Gastroesophageal sphincter (tissue), 4 donors: Measurements from ENCODE around the gene BOLA2B. TPM values are rescaled to one million over a fixed set of nuclear protein-coding genes. Genes with fewer than 3 reads are reported as not detected.

Source experiments
- ATAC-seq: fragments of 150-250 bp; one replicate; pipeline ENCODE4 v1.9.1; 2016; ENCODE audit warnings: mild to moderate bottlenecking, moderate library complexity
- H3K27ac ChIP-seq, 4 donors: fragments of 200-600 bp; sonication (generic) in 3 of 4; 1 replicate in 3 of 4; 2 replicates in 1 of 4; pipeline ENCODE4 v1.5.1; 2016 to 2019
- H3K27me3 ChIP-seq: fragments of 200-600 bp; sonication (generic); one replicate; pipeline ENCODE4 v1.5.1; 2019
- H3K36me3 ChIP-seq, 2 donors: fragments of 200-600 bp; sonication (generic); one replicate each; pipeline ENCODE4 v1.5.1; 2019; ENCODE audit warnings: control low read depth in 1 of 2
- H3K4me1 ChIP-seq, 3 donors: fragments of 200-600 bp; sonication (generic); 1 replicate in 2 of 3; 2 replicates in 1 of 3; pipeline ENCODE4 v1.5.1; 2016 to 2019; ENCODE audit warnings: control low read depth in 2 of 3
- H3K4me3 ChIP-seq, 2 donors: fragments of 200-600 bp; sonication (generic); one replicate each; pipeline ENCODE4 v1.5.1; 2019; ENCODE audit warnings: mild to moderate bottlenecking in 1 of 2, moderate library complexity in 1 of 2
- H3K9me3 ChIP-seq, 3 donors: fragments of 200-600 bp; sonication (generic); one replicate each; pipeline ENCODE4 v1.5.1; 2017 to 2019; ENCODE audit warnings: control low read depth in 2 of 3
- EP300 ChIP-seq: sonication (generic); formaldehyde crosslinking; IDR thresholded peaks from one replicate; pipeline ENCODE4 v1.6.1; 2017; ENCODE audit warnings: antibody characterized with exemption, mild to moderate bottlenecking
- POLR2A ChIP-seq, 2 donors: fragments of 450-650 bp; IDR thresholded peaks; one replicate each; pipeline ENCODE4 v1.6.1; 2017; ENCODE audit warnings: antibody characterized with exemption in 2 of 2, mild to moderate bottlenecking in 2 of 2, moderate library complexity in 1 of 2
- POLR2AphosphoS5 ChIP-seq: sonication (generic); formaldehyde crosslinking; IDR thresholded peaks from one replicate; pipeline ENCODE4 v1.6.1; 2017; ENCODE audit warnings: antibody characterized with exemption
- WGBS, 2 donors: methylation state at CpG; one replicate each; pipeline ENCODE4 v1.1.5; 2018; ENCODE audit warnings: low coverage in 1 of 2; 5-methylcytosine and 5-hydroxymethylcytosine counted together
- total RNA-seq, 4 donors: library from RNA; depleted of rRNA; stranded (reverse); fragments of >200 nt; gene quantifications; one replicate each; pipeline ENCODE4 v1.1.0, GENCODE V29; 2016
- TF ChIP-seq, protein P1 (sequence below), 4 experiments: fragments of 200-600 bp in 2 of 4; fragments of 450-650 bp in 2 of 4; sonication (generic) in 1 of 4; IDR thresholded peaks; one replicate each; pipeline ENCODE4 v1.5.1; 2017 to 2019; ENCODE audit warnings: antibody characterized with exemption in 4 of 4, mild to moderate bottlenecking in 2 of 4, moderate library complexity in 2 of 4

BOLA2B gene
- total RNA-seq, 4 donors from 2014 or later = 72.7 to 98.8 (median 88.4) TPM

DNA sequence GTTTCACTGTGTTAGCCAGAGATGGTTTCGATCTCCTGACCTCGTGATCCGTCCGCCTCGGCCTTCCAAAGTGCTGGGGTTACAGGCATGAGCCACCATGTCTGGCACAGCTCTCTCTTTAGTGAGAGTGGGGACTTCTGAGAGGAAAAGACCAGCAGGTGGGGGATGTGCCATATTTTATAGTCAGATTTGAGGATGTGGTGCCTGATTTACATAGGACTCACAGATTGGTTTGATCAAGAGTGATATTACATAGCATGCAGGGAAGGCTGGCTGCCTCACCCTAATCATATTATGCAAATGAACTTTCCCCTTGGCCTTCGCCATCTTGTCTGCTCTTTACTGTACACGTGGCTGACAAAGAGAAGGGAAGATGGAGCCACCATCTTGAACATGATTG is 42.4 kb downstream of the BOLA2B start:
- no peak overlapping the region for H3K27ac ChIP-seq
- no peaks in the 10 kb centered on the region for H3K36me3 ChIP-seq
- H3K27me3 ChIP-seq = no peaks in the 10 kb centered on the region
- ATAC-seq = no peak
- no peak overlapping the region for H3K4me3 ChIP-seq
- H3K9me3 ChIP-seq = peaks cover 0 to 14% (median 0%) of the 10 kb centered on the region in 3 donors
- H3K4me1 ChIP-seq = no peaks in the 10 kb centered on the region
- TF ChIP-seq POLR2A (IDR thresholded peaks at IDR 0.05) = no peak
- no peak for TF ChIP-seq POLR2AphosphoS5
- TF ChIP-seq, protein P1, sequence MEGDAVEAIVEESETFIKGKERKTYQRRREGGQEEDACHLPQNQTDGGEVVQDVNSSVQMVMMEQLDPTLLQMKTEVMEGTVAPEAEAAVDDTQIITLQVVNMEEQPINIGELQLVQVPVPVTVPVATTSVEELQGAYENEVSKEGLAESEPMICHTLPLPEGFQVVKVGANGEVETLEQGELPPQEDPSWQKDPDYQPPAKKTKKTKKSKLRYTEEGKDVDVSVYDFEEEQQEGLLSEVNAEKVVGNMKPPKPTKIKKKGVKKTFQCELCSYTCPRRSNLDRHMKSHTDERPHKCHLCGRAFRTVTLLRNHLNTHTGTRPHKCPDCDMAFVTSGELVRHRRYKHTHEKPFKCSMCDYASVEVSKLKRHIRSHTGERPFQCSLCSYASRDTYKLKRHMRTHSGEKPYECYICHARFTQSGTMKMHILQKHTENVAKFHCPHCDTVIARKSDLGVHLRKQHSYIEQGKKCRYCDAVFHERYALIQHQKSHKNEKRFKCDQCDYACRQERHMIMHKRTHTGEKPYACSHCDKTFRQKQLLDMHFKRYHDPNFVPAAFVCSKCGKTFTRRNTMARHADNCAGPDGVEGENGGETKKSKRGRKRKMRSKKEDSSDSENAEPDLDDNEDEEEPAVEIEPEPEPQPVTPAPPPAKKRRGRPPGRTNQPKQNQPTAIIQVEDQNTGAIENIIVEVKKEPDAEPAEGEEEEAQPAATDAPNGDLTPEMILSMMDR (IDR thresholded peaks at IDR 0.05) = no peak
- no peak for TF ChIP-seq EP300
- WGBS, 2 donors = 81% methylated on average over 7 of the region's 7 CpGs; no CpG with 5 or more reads in 1 of the 2 donors

DNA sequence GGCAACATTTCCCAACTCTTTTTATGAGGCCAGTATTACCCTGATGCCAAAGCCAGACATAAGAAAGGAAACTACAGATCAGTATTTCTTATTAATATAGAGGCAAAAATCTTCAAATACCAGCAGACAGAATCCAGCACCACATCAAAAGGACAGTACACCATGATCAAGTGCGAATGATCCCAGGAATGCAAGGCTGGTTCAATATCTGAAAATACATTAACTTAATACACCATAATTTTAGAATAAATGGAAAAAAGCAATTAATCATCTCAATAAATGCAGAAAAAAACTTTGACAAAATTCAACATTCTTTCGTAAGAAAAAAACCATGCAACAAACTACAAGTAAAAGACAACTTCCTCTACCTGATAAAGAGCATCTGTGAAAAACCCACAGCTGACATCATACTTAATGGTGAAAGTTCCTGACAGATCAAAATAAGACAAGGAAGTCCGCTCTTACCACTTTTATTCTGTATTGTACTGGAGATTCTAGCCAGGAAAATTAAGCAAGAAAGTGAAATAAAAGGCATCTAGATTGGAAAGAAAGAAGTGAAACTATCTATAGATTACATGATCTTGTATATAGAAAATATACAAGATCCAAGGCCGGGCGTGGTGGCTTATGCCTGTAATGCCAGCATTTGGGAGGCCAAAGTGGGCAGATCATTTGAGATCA is 44.1 kb downstream of the BOLA2B start:
- H3K27ac ChIP-seq = no peak overlapping the region
- no peak overlapping the region for H3K4me3 ChIP-seq
- no peaks in the 10 kb centered on the region for H3K27me3 ChIP-seq
- TF ChIP-seq EP300 = no peak
- TF ChIP-seq, protein P1 (IDR thresholded peaks at IDR 0.05) = no peak
- no peak for TF ChIP-seq POLR2AphosphoS5
- no peak for TF ChIP-seq POLR2A (IDR thresholded peaks at IDR 0.05)
- no peaks in the 10 kb centered on the region for H3K36me3 ChIP-seq
- H3K9me3 ChIP-seq = peaks cover 0 to 14% (median 0%) of the 10 kb centered on the region in 3 donors
- no peaks in the 10 kb centered on the region for H3K4me1 ChIP-seq
- ATAC-seq = no peak
- 63 to 85% methylated on average over 5 of the region's 5 CpGs for WGBS, 2 donors

DNA sequence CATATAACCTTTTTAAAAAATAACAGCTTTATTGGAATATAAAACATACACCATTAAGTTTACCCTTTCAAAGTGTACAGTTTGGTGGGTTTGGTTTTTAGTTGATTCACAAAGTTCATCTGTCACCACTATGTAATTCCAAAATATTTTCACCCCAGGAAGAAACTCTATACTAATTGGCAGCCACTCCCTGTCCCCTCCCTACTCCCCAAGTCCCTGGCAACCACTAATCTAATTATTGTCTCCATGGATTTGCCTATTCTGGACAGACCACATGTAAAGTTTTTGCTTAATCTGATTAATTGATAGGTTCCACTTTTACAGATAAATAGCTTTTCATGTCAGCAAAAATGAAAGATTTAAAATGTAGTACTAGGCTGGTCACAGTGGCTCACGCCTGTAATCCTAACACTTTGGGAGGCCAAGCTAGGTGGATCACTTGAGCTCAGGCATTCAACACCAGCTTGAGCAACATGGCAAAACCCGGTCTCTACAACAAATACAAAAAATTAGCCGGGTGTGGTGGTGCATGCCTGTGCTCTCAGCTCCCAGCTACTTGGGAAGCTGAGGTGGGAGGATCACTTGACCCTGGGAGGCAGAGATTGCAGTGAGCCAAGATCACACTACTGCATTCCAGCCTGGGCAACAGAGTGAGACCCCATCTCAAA is 45.5 kb downstream of the BOLA2B start:
- 80 to 100% methylated on average over 1 to 3 of the region's 3 CpGs for WGBS, 2 donors
- Histone ChIP-seq H3K36me3 (no peaks in the 10 kb centered on the region), H3K9me3 (peaks cover 0 to 14% (median 0%) of the 10 kb centered on the region in 3 donors), H3K4me1 (no peaks in the 10 kb centered on the region), H3K27me3 (no peaks in the 10 kb centered on the region), H3K4me3 (no peak overlapping the region), H3K27ac (no peak overlapping the region)
- TF ChIP-seq POLR2AphosphoS5 = no peak
- TF ChIP-seq, protein P1 (IDR thresholded peaks at IDR 0.05) = no peak
- ATAC-seq = no peak

DNA sequence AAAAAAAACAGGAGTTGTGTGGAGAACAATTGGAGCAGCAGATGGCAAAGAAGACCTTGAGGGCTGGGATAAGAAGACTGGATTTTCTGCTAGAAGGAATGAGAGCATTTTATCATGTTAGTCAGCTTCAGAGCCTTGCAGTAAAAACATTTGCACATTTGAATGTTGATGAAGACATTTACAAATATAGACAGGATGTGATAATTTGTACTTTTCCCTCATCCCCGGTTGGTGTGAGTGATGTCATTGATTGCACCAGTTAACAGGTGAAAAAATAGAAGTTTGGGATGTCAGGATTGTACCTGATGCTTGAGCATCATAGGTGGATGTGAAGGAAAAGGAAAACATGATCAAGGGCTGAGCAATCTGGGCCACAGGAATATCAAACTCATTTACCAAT is 47.8 kb downstream of the BOLA2B start:
- Histone ChIP-seq H3K36me3 (no peaks in the 10 kb centered on the region), H3K4me3 (no peak overlapping the region), H3K27me3 (no peaks in the 10 kb centered on the region), H3K27ac (no peak overlapping the region), H3K9me3 (peaks cover 0 to 14% (median 0%) of the 10 kb centered on the region in 3 donors), H3K4me1 (no peaks in the 10 kb centered on the region)
- TF ChIP-seq, protein P1 (IDR thresholded peaks at IDR 0.05) = no peak
- TF ChIP-seq POLR2AphosphoS5 (no peak), POLR2A (IDR thresholded peaks at IDR 0.05) (no peak)
- ATAC-seq = no peak
- whole genome bisulfite sequencing, 2 donors = 44 to 50% methylated on average over 1 of the region's 1 CpG

DNA sequence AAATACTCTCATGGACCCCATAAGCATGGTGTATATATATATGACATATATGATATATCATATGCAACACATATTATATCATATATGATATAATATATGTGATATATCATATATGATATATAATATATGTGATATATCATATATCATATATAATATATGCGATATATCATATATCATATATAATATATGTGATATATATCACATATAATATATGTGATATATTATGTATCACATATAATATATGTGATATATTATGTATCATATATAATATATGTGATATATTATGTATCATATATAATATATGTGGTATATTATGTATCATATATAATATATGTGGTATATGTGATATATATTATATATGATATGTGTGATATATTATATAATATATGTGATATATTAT is 48.5 kb downstream of the BOLA2B start:
- Histone ChIP-seq H3K4me3 (no peak overlapping the region), H3K27me3 (no peaks in the 10 kb centered on the region), H3K4me1 (no peaks in the 10 kb centered on the region), H3K27ac (no peak overlapping the region), H3K9me3 (peaks cover 0 to 13% (median 0%) of the 10 kb centered on the region in 3 donors), H3K36me3 (no peaks in the 10 kb centered on the region)
- WGBS, 2 donors = 20 to 86% methylated on average over 1 of the region's 1 CpG
- ATAC-seq = no peak
- no peak for TF ChIP-seq POLR2AphosphoS5
- no peak for TF ChIP-seq POLR2A (IDR thresholded peaks at IDR 0.05)
- TF ChIP-seq EP300 = no peak
- TF ChIP-seq, protein P1 (IDR thresholded peaks at IDR 0.05) = no peak
